H9 (cell line): ENCODE measurements around the gene FUT8. TPM values are rescaled to one million over a fixed set of nuclear protein-coding genes. Genes with fewer than 3 reads are reported as not detected.

Experiments used
- DNase-seq: peaks from one replicate; pipeline ENCODE4 v3.0.0-alpha.2; 2017
- H2AFZ ChIP-seq: one replicate; pipeline ENCODE4 v1.6.1; 2013; ENCODE audit warnings: mild to moderate bottlenecking, low read length, control low read depth, moderate library complexity
- H2AK5ac ChIP-seq: 2 replicates; pipeline ENCODE4 v1.6.1; 2013; ENCODE audit warnings: low read length, control low read depth, mixed read lengths; ENCODE audit not compliant: insufficient read length
- H2BK120ac ChIP-seq: one replicate; pipeline ENCODE4 v1.6.1; 2013; ENCODE audit warnings: low read depth, mild to moderate bottlenecking, low read length, control low read depth, inconsistent platforms; ENCODE audit not compliant: poor library complexity, severe bottlenecking
- H2BK12ac ChIP-seq: 2 replicates; pipeline ENCODE4 v1.6.1; 2013; ENCODE audit warnings: low read length, control low read depth, mixed read lengths, low read depth; ENCODE audit not compliant: insufficient read length
- H2BK15ac ChIP-seq: 2 replicates; pipeline ENCODE4 v1.6.1; 2013; ENCODE audit warnings: low read depth, low read length, control low read depth
- H2BK20ac ChIP-seq: one replicate; pipeline ENCODE4 v1.6.1; 2013; ENCODE audit warnings: low read depth, mild to moderate bottlenecking, low read length, control low read depth, inconsistent platforms; ENCODE audit not compliant: poor library complexity, severe bottlenecking
- H2BK5ac ChIP-seq: 2 replicates; pipeline ENCODE4 v1.6.1; 2013; ENCODE audit warnings: low read length, control low read depth, mixed read lengths; ENCODE audit not compliant: insufficient read length
- H3K14ac ChIP-seq: 2 replicates; pipeline ENCODE4 v1.6.1; 2013; ENCODE audit warnings: low read length, control low read depth; ENCODE audit not compliant: insufficient read depth
- H3K18ac ChIP-seq: 2 replicates; pipeline ENCODE4 v1.6.1; 2013; ENCODE audit warnings: low read depth, mild to moderate bottlenecking, mixed read lengths, low read length, control low read depth; ENCODE audit not compliant: insufficient read length
- H3K23ac ChIP-seq: 2 replicates; pipeline ENCODE4 v1.6.1; 2013; ENCODE audit warnings: low read length, control low read depth, mixed read lengths, low read depth; ENCODE audit not compliant: insufficient read length
- H3K23me2 ChIP-seq: 2 replicates; pipeline ENCODE4 v1.6.1; 2013; ENCODE audit warnings: low read depth, mild to moderate bottlenecking, mixed read lengths, low read length, control low read depth; ENCODE audit not compliant: insufficient read length, poor library complexity, severe bottlenecking
- H3K27ac ChIP-seq: 2 replicates; pipeline ENCODE4 v1.5.1; 2013; ENCODE audit warnings: low read length, control low read depth, mixed read lengths, low read depth; ENCODE audit not compliant: insufficient read length
- H3K27me3 ChIP-seq: 2 replicates; pipeline ENCODE4 v1.6.1; 2013; ENCODE audit warnings: low read length, control low read depth, inconsistent platforms; ENCODE audit not compliant: insufficient read depth
- H3K4ac ChIP-seq: 2 replicates; pipeline ENCODE4 v1.6.1; 2013; ENCODE audit warnings: low read depth, mild to moderate bottlenecking, control low read depth, inconsistent platforms, low read length, moderate library complexity
- H3K4me1 ChIP-seq: 2 replicates; pipeline ENCODE4 v1.6.1; 2013; ENCODE audit warnings: low read length, control low read depth, inconsistent platforms; ENCODE audit not compliant: insufficient read depth
- H3K4me2 ChIP-seq: 2 replicates; pipeline ENCODE4 v1.6.1; 2013; ENCODE audit warnings: low read length, control low read depth, mixed read lengths; ENCODE audit not compliant: insufficient read length, insufficient read depth
- H3K56ac ChIP-seq: 2 replicates; pipeline ENCODE4 v1.6.1; 2013; ENCODE audit warnings: low read depth, mild to moderate bottlenecking, mixed read lengths, low read length, control low read depth; ENCODE audit not compliant: insufficient read length
- H3K79me1 ChIP-seq: 2 replicates; pipeline ENCODE4 v1.6.1; 2013; ENCODE audit warnings: low read depth, mild to moderate bottlenecking, moderate library complexity, low read length, control low read depth, inconsistent platforms; ENCODE audit not compliant: insufficient read depth, poor library complexity, severe bottlenecking
- H3K79me2 ChIP-seq: 2 replicates; pipeline ENCODE4 v1.6.1; 2013; ENCODE audit warnings: low read length, control low read depth, inconsistent platforms; ENCODE audit not compliant: insufficient read depth
- H3K9ac ChIP-seq: 2 replicates; pipeline ENCODE4 v1.6.1; 2013; ENCODE audit warnings: low read length, control low read depth, mixed read lengths; ENCODE audit not compliant: insufficient read length; ENCODE audit errors: extremely low read depth
- H3K9me3 ChIP-seq: one replicate; pipeline ENCODE4 v1.6.1; 2013; ENCODE audit warnings: low read depth, low read length, inconsistent platforms; ENCODE audit not compliant: control insufficient read depth
- H3T11ph ChIP-seq: one replicate; pipeline ENCODE4 v1.6.1; 2013; ENCODE audit warnings: mild to moderate bottlenecking, low read length, control low read depth, inconsistent platforms
- H4K20me1 ChIP-seq: one replicate; pipeline ENCODE4 v1.6.1; 2013; ENCODE audit not compliant: control insufficient read depth, insufficient read length, insufficient read depth
- H4K5ac ChIP-seq: 2 replicates; pipeline ENCODE4 v1.6.1; 2013; ENCODE audit warnings: low read depth, mild to moderate bottlenecking, mixed read lengths, low read length, control low read depth; ENCODE audit not compliant: insufficient read length
- H4K8ac ChIP-seq: replicated peaks from 2 replicates; pipeline ENCODE4 v1.6.1; 2013; ENCODE audit warnings: low read length, control low read depth, mixed read lengths, low read depth; ENCODE audit not compliant: insufficient read length
- H4K91ac ChIP-seq: 2 replicates; pipeline ENCODE4 v1.6.1; 2013; ENCODE audit warnings: low read depth, mild to moderate bottlenecking, moderate library complexity, mixed read lengths, low read length, control low read depth; ENCODE audit not compliant: insufficient read length
- H3K27ac Mint-ChIP-seq, 3 experiments: 2 replicates in 2 of 3; 3 replicates in 1 of 3; pipeline ENCODE4 v1.8.0; 2020 to 2021; ENCODE audit warnings: mixed read lengths in 3 of 3, mild to moderate bottlenecking in 1 of 3, moderate library complexity in 1 of 3
- H3K27me3 Mint-ChIP-seq: 2 replicates; pipeline ENCODE4 v1.8.0; 2021; ENCODE audit warnings: low read depth, mild to moderate bottlenecking, moderate library complexity, mixed read lengths
- H3K36me3 Mint-ChIP-seq, 3 experiments: 2 replicates in 2 of 3; 3 replicates in 1 of 3; pipeline ENCODE4 v1.8.0; 2020 to 2021; ENCODE audit warnings: low read depth in 3 of 3, mixed read lengths in 3 of 3; ENCODE audit not compliant: insufficient read depth in 1 of 3
- H3K4me1 Mint-ChIP-seq, 2 experiments: 2 replicates each; pipeline ENCODE4 v1.8.0; 2020; ENCODE audit warnings: mixed read lengths in 2 of 2
- H3K4me3 Mint-ChIP-seq, 2 experiments: 2 replicates in 1 of 2; 3 replicates in 1 of 2; pipeline ENCODE4 v1.8.0; 2020 to 2021; ENCODE audit warnings: mild to moderate bottlenecking in 2 of 2, mixed read lengths in 2 of 2, moderate library complexity in 1 of 2
- H3K9me3 Mint-ChIP-seq, 2 experiments: 2 replicates in 1 of 2; 3 replicates in 1 of 2; pipeline ENCODE4 v1.8.0; 2020; ENCODE audit warnings: mild to moderate bottlenecking in 2 of 2, mixed read lengths in 2 of 2, moderate library complexity in 1 of 2
- WGBS: extraction: QIAGEN DNeasy Blood & Tissue Kit; methylation state at CpG from one replicate; pipeline ENCODE4 v1.1.7; 2013; ENCODE audit warnings: missing lambda C conversion rate, low lambda C conversion rate, mixed read lengths; ENCODE audit not compliant: insufficient read length; ENCODE audit errors: extremely low coverage; 5-methylcytosine and 5-hydroxymethylcytosine counted together
- total RNA-seq: library from RNA; stranded (reverse); gene quantifications from 2 replicates; pipeline ENCODE4 v1.2.1, GENCODE V29; 2021
- TF ChIP-seq, protein P1 (sequence below): fragments of 200-600 bp; sonication (generic); conservative IDR thresholded peaks from 3 replicates; pipeline ENCODE4 v1.8.0; 2021; ENCODE audit warnings: antibody characterized with exemption, mild to moderate bottlenecking

Gene FUT8
- total RNA-seq, 1 experiment from 2014 or later = 44.3 TPM

DNA sequence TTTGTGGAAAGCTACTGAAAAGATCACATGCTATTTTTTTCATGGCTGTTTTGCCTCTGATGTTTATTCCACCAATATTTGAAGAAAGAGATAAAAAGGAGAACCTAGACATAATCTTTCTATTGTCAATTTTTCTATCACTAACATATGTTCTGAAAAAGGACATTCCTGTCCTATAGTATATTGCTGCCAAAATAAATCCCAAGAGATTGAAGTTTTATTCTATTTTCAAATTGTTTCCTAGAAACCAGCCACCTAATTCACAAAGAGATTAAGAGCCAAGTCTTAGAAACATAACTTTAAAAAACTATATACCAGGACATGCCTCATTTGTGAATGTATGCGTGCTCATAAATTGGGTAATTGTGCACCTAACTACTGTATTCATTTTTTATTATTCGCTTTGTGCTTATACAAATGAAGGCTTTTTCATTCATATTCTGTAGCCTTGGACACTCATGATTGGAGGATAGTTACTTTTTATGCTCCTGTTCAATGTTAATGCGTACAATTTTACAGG, 200.7 kb downstream of the FUT8 start:
- Histone ChIP-seq H3K23ac (no peak overlapping the region), H3K4ac (no peak overlapping the region), H3K27ac (no peak overlapping the region), H3K9ac (no peak overlapping the region), H2AFZ (no peak overlapping the region), H3K79me1 (no peaks in the 10 kb centered on the region), H4K20me1 (no peaks in the 10 kb centered on the region), H2BK15ac (no peak overlapping the region), H2BK5ac (no peak overlapping the region), H2BK120ac (no peak overlapping the region), H4K5ac (no peak overlapping the region), H2AK5ac (no peak overlapping the region), H3K14ac (no peak overlapping the region), H4K91ac (no peak overlapping the region), H3K23me2 (no peaks in the 10 kb centered on the region), H3K18ac (no peak overlapping the region), H4K8ac (no peak overlapping the region), H3K9me3 (no peaks in the 10 kb centered on the region), H3K4me1 (no peaks in the 10 kb centered on the region), H2BK20ac (no peak overlapping the region), H3K27me3 (no peaks in the 10 kb centered on the region), H2BK12ac (no peak overlapping the region), H3K4me2 (no peak overlapping the region), H3K56ac (no peak overlapping the region), H3T11ph (no peak overlapping the region), H3K79me2 (no peaks in the 10 kb centered on the region)
- Mint-ChIP-seq H3K4me1 (peaks cover 0 to 4% of the 10 kb centered on the region in 2 experiments; a peak in 2 of 4 replicates), H3K9me3 (no peaks in the 10 kb centered on the region), H3K27me3 (no peaks in the 10 kb centered on the region), H3K27ac (no peak overlapping the region), H3K36me3 (no peaks in the 10 kb centered on the region; a peak in 1 of 7 replicates), H3K4me3 (no peak overlapping the region)
- whole genome bisulfite sequencing = no CpG with 5 or more reads among the region's 3 CpGs
- DNase-seq = no peak
- TF ChIP-seq, protein P1, sequence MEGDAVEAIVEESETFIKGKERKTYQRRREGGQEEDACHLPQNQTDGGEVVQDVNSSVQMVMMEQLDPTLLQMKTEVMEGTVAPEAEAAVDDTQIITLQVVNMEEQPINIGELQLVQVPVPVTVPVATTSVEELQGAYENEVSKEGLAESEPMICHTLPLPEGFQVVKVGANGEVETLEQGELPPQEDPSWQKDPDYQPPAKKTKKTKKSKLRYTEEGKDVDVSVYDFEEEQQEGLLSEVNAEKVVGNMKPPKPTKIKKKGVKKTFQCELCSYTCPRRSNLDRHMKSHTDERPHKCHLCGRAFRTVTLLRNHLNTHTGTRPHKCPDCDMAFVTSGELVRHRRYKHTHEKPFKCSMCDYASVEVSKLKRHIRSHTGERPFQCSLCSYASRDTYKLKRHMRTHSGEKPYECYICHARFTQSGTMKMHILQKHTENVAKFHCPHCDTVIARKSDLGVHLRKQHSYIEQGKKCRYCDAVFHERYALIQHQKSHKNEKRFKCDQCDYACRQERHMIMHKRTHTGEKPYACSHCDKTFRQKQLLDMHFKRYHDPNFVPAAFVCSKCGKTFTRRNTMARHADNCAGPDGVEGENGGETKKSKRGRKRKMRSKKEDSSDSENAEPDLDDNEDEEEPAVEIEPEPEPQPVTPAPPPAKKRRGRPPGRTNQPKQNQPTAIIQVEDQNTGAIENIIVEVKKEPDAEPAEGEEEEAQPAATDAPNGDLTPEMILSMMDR = no peak
